ENCODE data around the gene RBM26.
"Not testable (repeated sequence)": the region's sequence is repeated elsewhere in the genome, so short reads cannot be mapped to it uniquely, and the experiment has no call there.

RBM26 gene

DNA sequence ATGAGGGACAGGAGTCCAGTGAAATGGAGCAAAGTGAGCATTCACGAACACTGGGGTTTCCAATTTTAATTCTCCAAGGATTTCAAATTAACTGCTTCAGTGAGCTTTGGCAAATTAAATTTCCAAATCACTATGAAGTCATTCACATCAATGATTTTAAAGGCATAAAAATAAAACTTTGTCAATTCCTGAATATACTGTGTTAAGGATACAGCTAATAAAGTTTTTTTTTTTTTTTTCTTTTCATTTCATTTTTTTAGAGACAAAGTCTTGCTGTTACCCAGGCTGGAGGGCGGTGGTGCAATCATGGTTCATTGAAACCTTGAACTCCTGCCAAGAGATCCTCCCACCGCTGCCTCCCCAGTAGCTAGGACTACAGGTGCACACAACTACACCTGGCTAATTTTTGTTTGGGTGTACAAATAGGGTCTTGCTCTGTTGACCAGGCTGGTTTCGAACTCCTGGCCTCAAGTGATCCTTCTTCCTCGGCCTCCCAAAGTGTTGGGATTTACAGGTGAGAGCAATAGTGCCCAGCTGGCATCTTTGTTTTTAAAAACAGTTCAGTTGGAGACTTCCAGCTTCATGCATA, 21.9 kb downstream of the RBM26 start:
- DNase-seq: no peak

DNA sequence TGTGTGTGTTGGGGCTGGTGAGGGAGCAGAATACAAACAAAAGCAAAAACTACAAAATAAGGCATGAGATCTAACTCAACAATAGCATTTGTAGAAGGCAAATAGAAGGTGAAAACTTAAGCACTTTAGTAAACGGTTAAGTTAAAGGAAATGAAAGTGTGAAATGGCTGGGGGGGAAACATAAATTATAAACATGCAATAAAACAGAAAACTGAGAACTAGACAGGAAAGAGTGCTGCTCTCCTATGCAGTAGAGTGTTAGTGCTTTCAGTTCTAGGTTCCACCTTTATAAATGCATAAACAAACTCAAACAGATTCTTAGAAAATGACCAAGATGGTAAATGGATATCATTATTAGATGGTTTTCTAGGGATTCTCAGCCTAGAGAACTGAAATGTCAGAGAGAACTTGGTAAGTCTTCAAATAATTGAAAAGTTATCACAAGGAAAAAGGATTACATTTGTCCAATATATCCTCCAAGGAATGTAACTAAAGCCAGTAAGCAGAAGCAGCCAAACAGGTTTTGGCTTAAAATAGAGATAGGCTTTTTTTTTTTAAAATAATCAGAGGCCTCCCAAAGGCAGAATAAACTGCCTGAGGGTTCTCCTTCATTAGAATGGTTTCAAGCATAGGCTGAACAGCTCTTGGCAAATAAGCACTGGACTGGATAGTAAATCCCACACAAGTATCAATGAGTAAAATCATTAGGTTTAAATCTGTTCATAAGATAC, 23.3 kb downstream of the RBM26 start:
- no peak for DNase-seq

DNA sequence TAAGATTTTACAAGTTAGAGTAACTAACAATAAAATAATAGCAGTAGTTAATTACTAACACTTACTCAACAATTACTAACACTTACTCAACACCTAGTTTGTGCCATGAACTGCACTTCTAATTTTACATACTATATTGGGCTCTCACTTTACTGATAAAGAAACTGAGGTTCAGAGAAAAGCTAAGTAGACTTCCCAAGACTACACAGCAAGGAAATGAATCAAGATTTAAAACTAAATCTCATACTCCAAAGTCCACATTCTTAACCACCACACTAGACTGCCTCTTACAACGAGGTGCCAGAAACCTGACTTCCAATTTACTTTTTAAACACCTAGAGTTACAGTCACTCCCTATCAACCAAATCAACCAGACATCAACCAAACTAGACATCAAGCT, 25.1 kb downstream of the RBM26 start:
- DNase-seq: no peak

DNA sequence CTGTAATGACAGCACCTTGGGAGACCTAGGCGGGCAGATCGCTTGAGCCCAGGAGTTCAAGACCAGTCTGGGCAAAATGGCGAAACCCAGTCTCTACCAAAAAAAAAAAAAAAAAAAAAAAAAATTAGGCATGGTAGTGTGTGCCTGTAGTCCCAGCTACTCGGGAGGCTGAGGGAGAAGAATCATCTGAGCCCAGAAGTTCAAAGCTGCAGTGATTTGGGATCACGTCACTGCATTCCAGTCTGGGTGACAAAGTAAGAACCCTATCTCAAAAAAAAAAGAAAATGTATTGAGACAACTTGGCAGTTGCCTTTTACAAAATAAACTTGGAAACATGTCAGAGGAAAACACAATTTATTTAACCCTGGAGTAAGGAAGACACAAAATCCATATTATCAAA, 26.8 kb downstream of the RBM26 start:
- no peak for DNase-seq

DNA sequence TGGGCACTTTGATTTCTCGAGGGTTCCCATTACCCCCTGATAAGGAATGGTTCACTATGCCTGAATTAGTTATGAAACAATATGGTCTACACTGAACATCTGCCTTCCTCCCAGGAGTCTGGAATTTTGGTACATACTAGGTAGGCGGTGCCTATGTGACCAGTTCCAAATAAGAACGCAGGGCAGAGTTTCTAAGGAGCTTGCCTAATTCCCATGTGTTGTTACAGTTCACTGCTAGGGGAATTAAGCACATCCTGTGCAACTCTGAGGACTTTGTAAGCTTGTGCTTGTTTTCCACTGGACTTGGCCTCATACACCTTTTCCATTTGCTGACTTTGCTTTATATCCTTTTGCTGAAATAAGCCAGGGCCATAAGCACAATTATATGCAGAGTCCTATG, 29.2 kb downstream of the RBM26 start:
- DNase-seq: no peak

DNA sequence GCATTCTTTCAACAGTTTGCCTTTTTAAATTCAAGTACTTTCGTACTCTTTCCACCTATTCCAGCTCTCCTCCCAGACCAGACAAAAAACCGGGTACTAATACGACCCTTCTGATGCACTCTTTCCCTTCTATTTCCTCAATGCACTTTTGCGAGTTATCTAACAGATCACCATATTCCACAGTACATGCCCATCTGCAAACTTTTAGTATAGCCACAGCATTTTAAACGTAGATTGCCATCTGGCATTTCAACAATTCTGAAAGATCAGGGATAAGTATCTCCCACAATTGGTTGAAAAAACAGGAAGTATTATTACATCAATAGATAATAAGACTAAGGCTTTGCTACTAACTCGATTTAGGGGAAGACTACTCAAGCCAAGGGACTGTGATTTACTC, 31.5 kb downstream of the RBM26 start:
- DNase-seq: no peak

DNA sequence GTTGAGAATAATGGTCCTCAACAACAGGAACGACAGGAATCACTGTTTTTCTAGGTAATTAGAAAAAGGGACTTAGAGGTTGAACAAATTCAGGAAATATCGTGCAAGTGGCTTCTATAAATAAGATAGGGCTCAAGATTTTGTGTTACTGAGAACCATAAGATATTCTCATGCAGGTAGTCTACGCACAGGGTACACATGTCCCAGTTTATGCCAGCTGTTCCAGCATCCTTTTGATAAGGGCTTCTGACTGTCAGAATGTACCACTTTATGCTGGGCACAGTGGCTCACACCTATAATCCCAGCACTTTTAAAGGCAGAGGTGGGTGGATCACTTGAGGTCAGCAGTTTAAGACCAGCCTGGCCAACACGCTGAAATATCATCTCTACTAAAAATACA, 32.1 kb downstream of the RBM26 start:
- no peak for DNase-seq

DNA sequence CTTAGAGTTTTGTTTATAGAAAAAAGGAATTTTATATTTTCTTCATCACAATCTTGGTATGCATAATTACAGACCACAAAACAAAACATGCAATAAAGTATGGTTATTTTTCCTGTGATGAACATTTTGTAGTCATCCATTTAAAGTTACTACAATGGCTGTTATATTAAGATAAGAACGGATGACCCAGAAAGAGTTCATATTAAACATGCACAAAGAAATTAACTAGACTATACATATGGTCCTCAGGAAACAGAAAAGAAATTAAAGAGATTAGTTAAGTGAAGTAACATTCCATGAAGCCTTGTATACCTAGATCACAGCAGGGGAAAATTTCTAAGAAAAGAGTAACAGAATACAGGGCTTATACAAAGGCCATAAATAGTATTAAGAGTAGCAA, 36.8 kb downstream of the RBM26 start:
- no peak for DNase-seq

DNA sequence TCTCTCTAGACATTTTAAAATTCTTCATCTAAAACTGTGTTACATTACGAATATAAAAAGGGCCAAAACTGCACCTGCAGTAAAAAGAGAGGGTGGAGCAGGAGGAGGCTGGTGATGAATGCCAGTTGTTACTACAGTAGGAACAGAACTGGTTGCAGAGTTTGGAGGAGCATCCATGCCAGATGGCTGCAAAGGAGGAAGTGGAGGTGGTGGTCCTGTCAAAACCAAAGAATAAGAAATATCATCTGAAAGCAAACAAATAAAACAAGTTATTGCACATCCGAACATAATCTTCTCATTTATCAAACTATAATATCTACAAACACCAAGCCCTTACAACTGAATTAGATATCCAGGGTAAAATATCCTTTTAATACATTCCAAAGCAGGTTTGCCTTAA, 40.1 kb downstream of the RBM26 start:
- DNase-seq: no peak

DNA sequence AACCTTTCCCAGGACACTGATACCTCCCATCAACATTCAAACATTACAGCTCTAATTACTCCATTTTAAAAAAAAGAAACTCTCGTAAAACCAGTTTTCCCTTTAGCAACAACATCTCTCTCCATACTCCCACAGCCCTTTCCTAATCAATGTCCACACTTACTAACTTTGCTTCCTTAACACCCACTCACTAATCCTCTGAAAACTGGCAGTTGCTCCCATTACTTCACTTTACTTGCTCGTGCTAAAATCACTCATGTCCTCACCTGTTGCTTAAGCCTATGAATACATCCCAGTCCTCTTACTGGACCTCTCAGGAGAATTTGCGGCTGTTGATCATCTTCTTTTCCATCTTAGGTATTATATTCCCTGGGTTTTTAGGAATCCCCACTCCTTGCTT, 44.8 kb downstream of the RBM26 start:
- DNase-seq: no peak

DNA sequence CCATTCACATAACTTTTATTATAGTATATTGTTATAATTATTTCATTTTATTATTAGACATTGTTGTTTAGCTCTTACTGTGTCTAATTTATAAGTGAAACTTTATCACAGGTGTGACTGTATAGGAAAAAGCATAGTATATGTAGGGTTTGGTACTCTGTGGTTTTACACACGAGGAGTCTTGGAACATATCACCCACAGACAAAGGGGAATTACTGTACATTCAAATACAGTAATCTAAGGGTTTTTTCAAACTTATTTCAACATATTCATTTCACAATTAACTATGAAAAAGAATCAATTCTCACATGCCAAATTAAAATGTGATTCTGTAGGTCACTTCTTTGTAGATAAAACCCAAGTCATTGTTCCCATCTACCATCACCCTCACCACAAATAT, 46.0 kb downstream of the RBM26 start:
- no peak for DNase-seq

DNA sequence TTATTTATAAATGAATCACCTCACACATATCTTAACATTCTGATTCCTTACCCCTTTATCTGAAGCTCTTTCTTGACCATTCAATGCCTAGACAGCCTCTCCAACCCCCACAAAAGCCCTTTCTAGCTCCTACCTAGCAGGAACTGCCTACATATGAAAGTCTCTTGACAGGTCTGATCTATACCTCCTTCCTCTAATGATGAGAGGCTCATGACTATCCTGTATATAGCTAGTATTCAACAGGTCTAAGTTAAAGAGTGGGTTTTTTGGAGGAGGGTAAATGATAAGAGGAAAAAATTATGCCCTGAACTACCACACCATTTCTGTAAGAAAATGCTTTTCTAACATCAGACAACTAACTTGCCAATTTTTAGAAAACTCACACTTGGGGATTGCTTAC, 47.0 kb downstream of the RBM26 start:
- no peak for DNase-seq

DNA sequence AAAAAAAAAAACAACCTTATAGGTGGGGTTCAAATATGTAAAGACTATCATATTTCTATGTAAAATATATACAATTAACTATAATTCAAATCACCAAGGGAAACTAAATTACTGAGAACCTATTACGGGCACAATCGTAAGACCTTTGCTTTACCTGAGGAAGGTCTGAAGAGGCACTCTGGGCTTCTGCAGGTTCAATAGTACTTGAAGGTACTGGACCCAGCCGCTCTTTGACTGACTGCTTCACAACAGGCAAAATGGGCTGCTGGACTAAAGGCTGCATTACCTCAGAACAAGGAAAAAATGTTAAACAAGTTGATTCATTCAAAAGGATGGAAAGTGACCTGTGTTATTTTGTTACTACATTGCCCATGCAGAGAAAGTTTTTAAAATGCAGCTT, 51.8 kb downstream of the RBM26 start:
- no peak for DNase-seq

DNA sequence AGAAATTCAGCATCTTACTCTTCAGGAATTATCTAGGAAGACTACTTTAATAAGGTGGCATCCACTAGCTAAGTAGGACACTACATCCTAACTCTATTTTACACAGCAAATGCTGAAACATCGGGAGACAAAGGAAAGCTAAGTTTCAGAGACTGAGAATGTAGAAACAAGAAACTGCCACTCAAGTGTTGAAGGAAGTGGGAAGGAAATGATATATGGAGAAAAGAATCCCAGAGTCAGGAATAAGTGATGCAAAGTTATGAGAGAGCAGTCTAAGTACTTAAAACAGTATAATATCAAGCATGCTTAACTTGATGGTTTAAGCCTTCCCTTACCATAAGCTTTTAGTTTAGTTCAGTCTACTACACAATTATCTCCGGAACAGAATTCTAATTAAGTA, 52.4 kb downstream of the RBM26 start:
- no peak for DNase-seq

DNA sequence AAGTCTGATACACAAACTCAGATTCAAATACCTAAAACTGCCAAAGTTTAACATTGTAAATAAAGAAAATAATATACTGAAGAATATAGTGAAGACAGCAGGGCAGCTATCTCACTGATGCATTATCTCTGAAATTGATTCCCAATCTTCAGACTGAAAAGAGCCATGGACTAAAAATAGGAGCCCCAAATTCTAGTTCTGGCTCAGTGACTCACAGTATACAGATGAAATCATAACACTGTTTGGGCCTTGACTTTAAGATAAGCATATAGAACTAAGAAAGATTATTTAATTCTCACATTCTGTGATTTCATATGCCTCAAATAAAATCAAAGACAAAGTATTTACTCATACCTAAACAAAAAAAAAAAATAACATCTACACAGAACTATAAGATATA, 53.9 kb downstream of the RBM26 start:
- no peak for DNase-seq

DNA sequence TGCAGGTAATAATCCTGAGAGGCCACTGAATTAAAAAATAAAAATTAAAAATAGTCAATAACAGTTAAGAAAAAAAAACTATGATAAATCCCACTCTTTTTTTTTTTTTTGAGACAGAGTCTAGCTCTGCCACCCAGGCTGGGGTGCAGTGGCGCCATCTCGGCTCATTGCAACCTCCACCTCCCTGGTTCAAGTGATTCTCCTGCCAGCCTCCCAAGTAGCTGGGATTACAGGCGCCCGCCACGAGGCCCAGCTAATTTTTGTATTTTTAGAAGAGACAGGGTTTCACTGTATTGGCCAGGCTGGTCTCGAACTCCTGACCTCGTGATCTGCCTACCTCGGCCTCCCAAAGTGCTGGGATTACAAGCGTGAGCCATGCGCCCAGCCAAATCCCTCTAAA, 56.4 kb downstream of the RBM26 start:
- DNase-seq: not testable (repeated sequence)

DNA sequence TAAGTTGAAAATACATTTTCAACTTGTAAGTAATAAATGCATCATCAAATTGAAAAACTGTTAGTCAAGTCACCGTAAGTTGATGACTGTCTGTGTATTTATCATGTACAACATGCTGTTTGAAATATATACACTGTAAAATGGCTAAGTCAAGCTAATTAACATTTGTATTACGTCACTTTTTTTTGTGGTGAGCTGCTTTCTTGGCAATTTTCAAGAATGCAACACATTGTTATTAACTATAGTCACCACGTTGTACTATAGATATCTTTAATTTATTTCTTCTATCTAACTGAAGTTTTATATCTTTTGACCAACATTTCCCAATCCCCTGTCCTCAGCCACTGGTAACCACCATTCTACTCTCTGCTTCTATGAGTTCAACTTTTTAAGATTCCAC, 57.0 kb downstream of the RBM26 start:
- no peak for DNase-seq

DNA sequence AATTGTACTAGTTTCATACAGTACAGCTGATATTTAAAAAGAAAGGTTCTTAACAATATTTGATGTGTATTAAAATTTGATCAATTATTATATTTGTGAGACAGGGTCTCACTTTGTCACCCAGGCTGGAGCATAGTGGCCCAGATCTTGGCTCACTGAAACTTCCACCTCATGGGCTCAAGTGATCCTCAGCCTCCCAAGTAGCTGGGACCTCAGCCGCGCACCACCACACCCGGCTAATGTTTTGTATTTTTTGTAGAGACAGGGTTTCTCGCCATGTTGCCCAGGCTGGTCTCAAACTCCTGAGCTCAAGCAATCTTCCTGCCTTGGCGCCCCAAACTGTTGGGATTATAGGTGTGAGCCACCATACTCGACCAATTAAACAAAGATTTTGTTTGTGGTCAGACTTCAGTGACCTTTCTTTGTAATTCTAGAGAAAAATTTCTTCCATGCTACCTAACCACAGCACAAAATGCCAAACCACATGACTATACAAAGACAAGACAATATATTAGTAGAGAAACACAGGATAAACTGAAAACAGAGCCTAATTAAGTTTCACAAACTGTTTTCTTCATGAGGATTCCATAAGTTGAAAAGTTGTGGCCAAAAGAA, 59.6 kb downstream of the RBM26 start:
- no peak for DNase-seq

DNA sequence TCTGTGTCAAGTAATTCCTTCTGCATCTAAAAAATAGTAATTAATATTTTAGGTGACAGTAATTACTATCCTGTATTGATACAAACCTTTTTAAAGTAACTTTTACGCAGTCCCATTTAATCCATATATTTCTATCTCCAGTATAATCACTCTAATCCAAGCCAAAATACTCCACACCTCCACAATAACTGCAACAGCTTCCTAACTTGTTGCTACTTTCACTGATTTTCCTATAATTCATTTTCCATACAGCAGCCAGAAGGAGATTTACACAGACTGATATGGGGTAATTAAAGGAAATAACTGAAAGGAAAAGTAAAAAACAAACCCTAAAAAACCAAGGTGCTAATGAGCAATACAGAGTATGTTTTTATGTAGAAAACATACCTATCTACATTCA, 64.9 kb downstream of the RBM26 start:
- no peak for DNase-seq

DNA sequence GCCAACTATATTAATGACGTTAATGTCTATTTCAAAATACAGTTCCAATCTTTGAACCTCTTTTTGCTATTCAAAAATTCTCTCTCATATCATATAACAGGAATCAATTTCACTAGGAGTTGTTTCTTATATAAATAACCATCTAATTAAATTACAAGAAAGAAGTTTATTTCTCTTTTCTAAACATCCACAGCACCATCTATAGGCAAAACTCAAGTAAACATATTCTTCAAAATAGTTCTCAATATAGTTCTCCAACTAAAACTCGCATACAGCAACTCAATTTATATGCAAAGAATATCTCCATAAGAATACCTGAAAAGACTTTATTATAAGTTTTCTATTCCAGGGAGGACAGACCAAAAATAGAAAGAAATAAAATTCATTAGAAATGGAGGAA, 65.6 kb downstream of the RBM26 start:
- DNase-seq: no peak

DNA sequence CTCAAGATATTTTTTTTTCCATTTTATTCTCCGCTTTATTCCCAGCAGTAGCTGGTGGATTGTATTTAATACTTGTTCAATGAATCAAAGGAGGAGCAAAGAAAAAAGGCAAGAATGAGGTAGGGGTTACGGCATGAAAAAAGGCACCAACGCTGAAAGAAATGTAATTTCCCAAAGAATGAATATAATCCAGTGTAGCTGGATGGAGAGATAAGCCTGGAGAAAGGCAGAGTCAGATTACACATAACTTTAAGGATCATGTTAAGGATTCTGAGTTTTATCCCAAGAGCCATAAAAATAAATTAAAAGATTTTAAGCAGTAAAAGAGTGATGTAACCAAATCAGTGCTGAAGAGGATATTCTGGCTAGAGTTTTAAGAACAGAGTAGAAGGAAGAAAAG, 67.7 kb downstream of the RBM26 start:
- no peak for DNase-seq

DNA sequence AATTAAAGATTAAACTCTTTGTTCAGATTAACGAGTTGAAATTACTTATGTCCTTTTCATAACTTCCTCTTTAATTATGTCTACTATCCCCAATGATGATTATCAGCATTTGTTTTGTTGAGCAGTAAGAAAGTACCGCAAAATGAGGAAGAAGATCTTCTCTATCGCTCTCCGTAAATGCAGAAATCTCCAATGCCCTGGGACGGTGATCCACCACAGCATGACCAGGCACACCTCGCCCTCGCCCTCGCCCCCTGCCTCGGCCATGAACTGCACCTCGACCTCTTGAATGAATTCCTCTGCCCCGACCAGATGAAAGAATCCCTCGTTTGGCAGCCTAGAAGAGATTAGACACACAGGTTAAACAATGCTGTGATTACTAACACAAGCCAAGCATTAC, 69.1 kb downstream of the RBM26 start:
- DNase-seq: no peak

DNA sequence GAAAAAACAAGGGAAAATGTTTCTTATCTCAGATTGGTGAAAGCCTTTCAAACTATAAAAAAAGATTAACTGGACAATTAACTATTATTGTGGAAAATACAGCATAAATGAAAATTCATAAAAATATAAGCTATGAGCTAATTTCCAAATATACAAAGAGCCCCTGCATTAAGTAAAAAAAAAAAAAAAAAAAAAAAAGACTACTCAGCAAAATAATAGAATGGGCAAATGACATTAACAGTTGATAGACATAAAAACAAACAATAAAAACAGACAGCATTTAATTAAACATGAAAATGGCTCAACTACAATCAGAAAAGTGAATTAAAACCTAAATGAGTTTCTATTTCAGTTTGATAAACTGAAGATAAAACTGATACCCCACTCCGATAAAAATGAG, 77.5 kb downstream of the RBM26 start:
- no peak for DNase-seq

DNA sequence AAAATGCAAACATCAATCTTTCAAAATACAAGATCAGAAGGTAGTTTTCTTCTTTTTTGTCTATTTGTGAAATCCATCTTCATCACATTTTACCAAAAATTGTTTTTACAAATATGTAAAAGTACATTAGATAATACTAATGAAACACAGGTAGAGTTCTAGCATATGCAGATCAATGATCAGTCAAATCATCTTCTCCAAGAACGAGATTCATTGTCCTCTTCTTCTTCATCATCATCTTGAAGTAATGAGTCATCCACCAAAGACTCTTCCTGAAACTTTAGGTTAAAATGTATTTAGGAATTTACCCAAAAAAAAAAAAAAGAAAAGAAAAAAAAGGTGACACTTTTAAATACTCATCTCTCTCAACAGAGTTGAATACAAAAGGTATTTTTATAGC, 85.6 kb downstream of the RBM26 start:
- no peak for DNase-seq

DNA sequence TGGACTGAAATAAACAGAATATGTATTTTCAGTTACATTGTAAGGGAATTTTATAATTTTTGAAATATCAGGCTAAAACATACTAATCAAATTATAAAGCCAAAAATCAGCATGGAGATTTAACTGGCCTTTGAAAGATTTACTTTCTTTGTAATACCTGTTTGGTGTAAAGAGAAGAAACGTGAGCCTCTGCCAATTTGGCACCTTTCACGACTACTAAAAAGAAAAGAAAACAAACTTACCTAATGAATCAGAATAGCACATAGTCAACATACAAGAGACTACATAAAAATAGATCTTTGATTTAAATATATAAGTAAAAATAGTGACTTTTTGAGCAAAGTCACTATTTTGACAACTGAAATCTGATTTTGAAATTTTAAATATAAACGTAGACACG, 87.4 kb downstream of the RBM26 start:
- no peak for DNase-seq

Measured in stimulated activated naive CD4-positive, alpha-beta T cell (primary cell).